NAMALWA (cell line): ENCODE data around the gene SREBF2.

Experiments used
- DNase-seq: peaks from one replicate; pipeline ENCODE4 v3.0.0-alpha.2; 2015; ENCODE audit warnings: low spot score

Gene SREBF2

GRCh38 chr22:41880653-41881052 lies 47.7 kb downstream of the SREBF2 start:
- DNase-seq = no peak

DNA sequence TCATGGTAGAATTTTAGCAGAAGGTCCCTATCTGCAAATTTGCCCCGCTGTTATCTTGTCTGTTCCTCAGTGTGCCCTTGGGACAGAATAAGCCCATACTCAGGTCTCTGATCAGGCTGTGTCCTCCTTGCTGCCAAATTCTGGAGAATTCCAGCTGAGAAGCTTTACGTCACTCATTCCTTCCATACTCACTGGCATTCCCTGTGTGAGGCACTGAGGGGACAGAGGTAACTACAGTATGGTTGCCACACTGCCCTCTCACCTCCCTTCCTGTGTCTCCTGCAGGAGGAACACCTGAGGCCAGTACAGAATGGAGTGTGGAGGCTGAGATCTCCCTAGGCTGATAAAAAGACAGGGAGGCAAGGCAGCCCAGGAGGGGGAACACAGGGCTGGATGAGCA lies 50.5 kb downstream of the SREBF2 start:
- no peak for DNase-seq

DNA sequence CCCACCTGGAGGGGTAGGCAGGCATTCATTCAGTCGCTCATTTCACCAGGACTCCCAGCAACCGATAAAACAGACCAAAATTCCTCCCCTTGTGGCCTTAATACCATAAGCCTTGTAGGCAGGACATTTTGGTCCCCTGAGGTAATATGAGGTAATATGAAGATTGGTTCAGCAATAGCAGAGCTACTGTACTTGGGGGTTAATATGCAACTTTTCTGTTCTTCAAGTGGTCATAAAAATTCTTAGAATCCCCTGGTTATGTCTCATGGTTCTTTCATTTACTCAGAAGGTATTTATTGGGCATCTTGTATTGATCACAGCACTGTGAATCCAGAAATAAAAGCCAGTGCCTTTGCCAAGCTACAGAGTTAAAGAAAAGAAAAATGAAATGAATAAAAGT lies 52.2 kb downstream of the SREBF2 start:
- no peak for DNase-seq

GRCh38 chr22:41885516-41885915 lies 52.6 kb downstream of the SREBF2 start:
- no peak for DNase-seq

DNA sequence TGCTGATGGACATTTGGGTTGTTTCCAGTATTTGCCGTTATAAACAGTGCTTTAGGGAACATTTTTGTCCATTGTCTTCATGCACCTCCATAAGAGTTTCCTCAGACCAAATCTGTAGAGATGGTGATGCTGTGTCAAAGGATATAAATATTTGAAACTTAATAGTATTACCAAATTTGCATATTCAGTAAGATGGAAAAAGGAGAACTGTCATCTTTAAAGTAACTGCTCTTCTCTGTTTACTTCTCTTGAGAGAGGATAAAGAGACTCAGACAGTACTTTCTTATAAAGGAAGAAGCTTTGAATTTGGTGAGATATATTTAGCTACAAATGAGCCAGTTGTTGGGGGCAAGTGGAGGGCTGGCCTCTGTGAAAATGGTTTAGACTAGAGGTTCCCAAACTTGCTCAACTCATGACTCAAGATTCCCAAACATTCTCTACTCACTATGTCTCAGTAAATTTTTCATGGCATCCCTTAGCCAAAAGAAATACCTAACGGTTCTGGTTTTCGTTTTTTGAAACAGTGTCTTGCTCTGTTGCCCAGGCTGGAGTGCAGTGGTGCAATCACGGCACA lies 55.8 kb downstream of the SREBF2 start:
- DNase-seq = no peak

- DNase-seq = no peak
These were observed 58.5 kb downstream of the SREBF2 start for GRCh38 chr22:41891407-41891806.

- no peak for DNase-seq
These were observed 59.8 kb downstream of the SREBF2 start for GRCh38 chr22:41892721-41893120.

- DNase-seq = no peak
These were observed 60.9 kb downstream of the SREBF2 start for GRCh38 chr22:41893591-41894375.

- DNase-seq = no peak
These were observed 65.7 kb downstream of the SREBF2 start for GRCh38 chr22:41898645-41899044.

DNA sequence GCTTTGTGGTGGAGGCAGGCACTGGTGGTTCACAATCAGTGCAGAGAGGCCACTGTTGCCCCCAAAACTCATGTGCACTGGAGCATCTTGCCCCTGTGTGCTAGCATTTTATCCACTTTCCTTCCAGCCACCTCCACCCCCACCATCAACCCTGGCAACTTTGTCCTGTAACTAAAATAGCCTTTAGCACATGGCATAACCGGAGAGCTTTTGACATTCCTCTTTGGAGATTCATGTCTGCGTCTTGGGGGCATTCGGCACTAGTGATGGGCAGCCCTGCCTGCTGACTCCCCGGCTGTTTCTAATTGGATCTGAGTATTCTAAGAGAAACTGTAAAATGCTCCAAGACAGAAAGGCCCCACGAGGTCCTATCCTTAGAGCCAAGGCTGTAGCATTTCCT lies 66.2 kb downstream of the SREBF2 start:
- no peak for DNase-seq

- no peak for DNase-seq
These were observed 67.2 kb downstream of the SREBF2 start for GRCh38 chr22:41899992-41900651.

DNA sequence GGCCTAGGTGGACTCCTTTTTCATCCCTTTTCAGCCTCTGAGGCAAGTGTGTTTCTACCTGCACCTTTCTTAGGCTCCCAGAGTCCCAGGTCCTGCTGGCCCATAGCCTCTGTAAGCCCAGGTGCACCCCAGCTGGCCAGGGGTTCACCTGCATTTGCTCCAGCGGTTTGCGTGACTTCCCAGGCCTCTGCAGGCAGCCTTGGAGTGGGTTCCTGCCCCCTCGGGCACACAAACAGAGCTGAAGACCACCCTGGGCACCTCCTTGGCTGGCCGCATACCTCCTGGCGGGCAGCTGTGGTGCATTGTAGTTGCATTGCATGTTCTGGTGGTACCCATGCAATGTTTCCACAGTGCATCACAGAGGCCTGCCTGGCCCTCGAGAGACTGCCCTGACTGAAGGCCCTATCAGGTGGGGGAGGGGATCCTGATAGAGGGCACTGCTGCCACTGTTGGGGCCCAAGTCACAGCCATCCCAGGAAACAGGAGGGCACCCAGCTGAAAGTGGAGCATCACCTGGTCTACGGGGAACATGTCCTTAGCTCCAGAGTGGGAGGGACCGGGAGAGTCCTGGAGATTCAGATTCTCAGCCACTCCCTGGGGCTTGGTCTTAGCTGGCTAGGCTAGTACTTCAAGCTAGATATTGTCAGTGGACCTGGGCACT lies 67.9 kb downstream of the SREBF2 start:
- no peak for DNase-seq

GRCh38 chr22:41902016-41902415 lies 69.1 kb downstream of the SREBF2 start:
- no peak for DNase-seq

GRCh38 chr22:41902932-41903421 lies 70.1 kb downstream of the SREBF2 start:
- DNase-seq = no peak

DNA sequence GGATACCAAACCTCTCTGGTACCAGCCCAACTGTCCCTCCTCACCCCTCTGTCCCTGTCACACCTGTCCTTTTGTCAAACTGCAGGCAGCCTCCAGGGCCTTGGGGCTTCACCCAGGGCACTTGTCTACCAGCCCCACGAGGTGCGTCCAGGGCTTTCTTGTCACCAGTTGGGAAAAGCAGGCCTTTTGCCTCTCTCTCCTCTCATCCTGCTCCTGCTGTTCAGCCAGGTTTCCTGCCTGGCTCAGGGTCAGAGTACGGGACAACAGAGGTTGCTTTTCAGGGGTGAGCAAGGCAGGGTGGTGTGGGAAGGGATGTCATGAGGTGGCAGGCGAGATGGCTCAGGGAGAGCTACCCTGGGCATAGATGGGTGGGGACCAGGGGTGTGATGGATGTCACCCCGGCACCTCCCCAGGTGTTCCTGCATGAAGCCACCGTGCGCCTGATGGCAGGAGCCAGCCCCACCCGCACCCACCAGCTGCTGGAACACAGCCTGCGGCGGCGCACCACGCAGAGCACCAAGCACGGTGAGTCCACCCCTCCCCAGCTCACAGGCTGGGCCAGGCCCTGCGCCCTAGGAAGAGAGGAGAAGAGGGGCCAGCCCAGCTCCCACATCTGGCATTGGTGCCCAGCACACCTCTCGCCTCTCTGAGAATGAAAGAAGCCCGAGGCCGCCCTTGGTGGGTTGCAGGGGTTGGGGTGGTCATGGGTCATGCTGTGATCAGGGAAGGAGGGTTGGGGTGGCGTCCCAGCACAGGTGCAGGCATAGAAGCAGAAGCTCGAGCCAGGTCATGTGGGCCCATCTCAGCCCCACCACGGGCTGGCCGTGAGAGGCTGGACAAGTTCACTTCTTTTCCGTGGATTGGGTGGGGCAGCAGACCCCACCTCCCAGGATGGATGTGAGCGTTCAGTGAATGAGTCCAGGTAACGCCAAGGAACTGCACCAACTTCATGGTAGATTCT lies 71.8 kb downstream of the SREBF2 start:
- DNase-seq = peak; percentile 14

GRCh38 chr22:41905411-41906202 lies 72.7 kb downstream of the SREBF2 start:
- peak; percentile 16 for DNase-seq

- no peak for DNase-seq
These were observed 73.9 kb downstream of the SREBF2 start for GRCh38 chr22:41906822-41907221.

GRCh38 chr22:41907436-41908401 lies 74.8 kb downstream of the SREBF2 start:
- peak; percentile 31 for DNase-seq
